ENCODE measurements around the gene C10orf67. TPM values are rescaled to one million over a fixed set of nuclear protein-coding genes. Genes with fewer than 3 reads are reported as not detected.

C10orf67 gene
- total and polyA plus RNA-seq, 2 donors (not counting 1 experiment from before 2014, with no cell fraction given) = not detected

- no peak overlapping the region for H3K4me3 Mint-ChIP-seq
- intact Hi-C loops (cut with micrococcal nuclease) = loop anchor here (10.0 kb wide), 1 partner anchor 92 kb away; the partner anchor contains the start of gene OTUD1
Observed at GRCh38 chr10:23342213-23342884, 2.2 kb downstream of the C10orf67 start.

More at GRCh38 chr10:23342213-23342884, 2.2 kb downstream of the C10orf67 start:
- H3K9me3 ChIP-seq (ENCODE audit: control extremely low read depth in 1 of 3, control insufficient read depth in 2 of 3, insufficient read depth in 1 of 3, low read length in 2 of 3) = peaks cover 0 to 10% (median 0%) of the 10 kb centered on the region in 3 donors
- no peaks in the 10 kb centered on the region for H3K36me3 ChIP-seq (replicated peaks in 1 of 2; ENCODE audit: control extremely low read depth in 1 of 2, control insufficient read depth in 1 of 2, extremely low read depth in 1 of 2, insufficient read depth in 2 of 2, low read length in 1 of 2)
- CTCF ChIA-PET = interaction anchor here (2.1 kb wide), 1 partner anchor 27 kb away, joined by 6 read pairs; no protein-coding TSS in a partner anchor
- H3K27ac ChIP-seq (ENCODE audit: low read length in 2 of 2) = no peak overlapping the region
- H3K9me3 Mint-ChIP-seq (ENCODE audit: insufficient read depth) = no peaks in the 10 kb centered on the region
- ATAC-seq (ENCODE audit: low read depth) (no peak), DNase-seq (no peak)
- H2AFZ ChIP-seq (ENCODE audit: insufficient read depth, low read depth, low read length, poor library complexity, severe bottlenecking) = no peak overlapping the region
- no peaks in the 10 kb centered on the region for H3K79me2 ChIP-seq (ENCODE audit: control insufficient read depth, insufficient read depth, low read length)
- no peak overlapping the region for H3K4me2 ChIP-seq (replicated peaks; ENCODE audit: low read depth, low read length, poor library complexity, severe bottlenecking)
- 80% methylated on average over 7 of the region's 11 CpGs for WGBS (ENCODE audit: insufficient coverage)
- POLR2A ChIA-PET = no interaction called here
- no peak overlapping the region for H3K4me3 ChIP-seq (ENCODE audit: control extremely low read depth in 1 of 5, extremely low read depth in 1 of 5, insufficient read depth in 1 of 5, low read depth in 2 of 5, low read length in 4 of 5)
- H3K27me3 ChIP-seq (replicated peaks in 1 of 4; ENCODE audit: control extremely low read depth in 1 of 4, control insufficient read depth in 3 of 4, insufficient read depth in 4 of 4, low read length in 3 of 4) = peaks cover 0 to 31% (median 14%) of the 10 kb centered on the region in 4 experiments
- TF ChIP-seq EZH2 (IDR thresholded peaks at IDR 0.05; ENCODE audit: borderline replicate concordance, insufficient read depth, low read depth, low read length, poor library complexity, severe bottlenecking) (no peak), CTCF (IDR thresholded peaks at IDR 0.05) (no peak)
- no peak overlapping the region for H3K9ac ChIP-seq (ENCODE audit: low read length)
- peaks cover 12 to 17% of the 10 kb centered on the region in 2 donors for H3K4me1 ChIP-seq (ENCODE audit: control insufficient read depth in 2 of 2, insufficient read depth in 2 of 2, low read length in 2 of 2)
- H3K27me3 Mint-ChIP-seq = peaks cover 29% of the 10 kb centered on the region
- no peaks in the 10 kb centered on the region for H4K20me1 ChIP-seq (ENCODE audit: control insufficient read depth, insufficient read depth, low read length, poor library complexity, severe bottlenecking)
- peaks cover 21% of the 10 kb centered on the region for H3K4me1 Mint-ChIP-seq
- H3K27ac Mint-ChIP-seq = no peak overlapping the region
